GM12878 (cell line): ENCODE measurements around the gene DYNLT2. TPM values are rescaled to one million over a fixed set of nuclear protein-coding genes. Genes with fewer than 3 reads are reported as not detected.

Source experiments
- ATAC-seq: fragments of 200-7000 bp; cut with Tn5 transposase; 3 replicates; pipeline ENCODE4 v1.9.1; 2020; ENCODE audit warnings: mild to moderate bottlenecking, moderate library complexity
- BruUV-seq: library from RNA; stranded (reverse); fragments of 400-500 nt; replicated peaks from 2 replicates; lab custom pipeline; 2021; lab: Mats Ljungman, UMichigan
- CTCF ChIA-PET: fragments of 300-600 bp; sonication (Branson Sonifier 250); formaldehyde crosslinking; extraction: SDS; loops from one replicate; lab custom pipeline; 2021; ENCODE audit warnings: inconsistent platforms; lab: Yijun Ruan, JAX
- POLR2A ChIA-PET: fragments of 350-600 bp; formaldehyde crosslinking; extraction: SDS; loops from one replicate; lab custom pipeline; 2021; ENCODE audit warnings: inconsistent platforms; lab: Charles Lee
- RAD21 ChIA-PET: fragments of 300-600 bp; sonication (Branson Sonifier 250); formaldehyde crosslinking; loops from one replicate; lab custom pipeline; 2023; ENCODE audit warnings: antibody characterized with exemption; ENCODE audit not compliant: unreplicated experiment; lab: Charles Lee
- SMC1A ChIA-PET: fragments of 300-600 bp; sonication (Branson Sonifier 250); formaldehyde crosslinking; loops from one replicate; lab custom pipeline; 2023; ENCODE audit not compliant: unreplicated experiment, uncharacterized antibody; lab: Charles Lee
- DNase-seq: peaks from one replicate; pipeline ENCODE4 v3.0.0-alpha.2; 2011; ENCODE audit warnings: low read depth, low spot score
- FAIRE-seq: peaks from 3 replicates; lab custom pipeline; 2011; peaks lifted over from hg19 to GRCh38; lab: Jason Lieb, UNC
- H2AFZ ChIP-seq: 2 replicates; pipeline ENCODE4 v1.6.0; 2011; ENCODE audit warnings: low read depth, low read length, control low read depth; ENCODE audit not compliant: control insufficient read depth
- H3K27ac ChIP-seq: 2 replicates; pipeline ENCODE4 v1.5.1; 2011; ENCODE audit warnings: control low read depth; ENCODE audit not compliant: control insufficient read depth, insufficient read depth
- H3K27me3 ChIP-seq, 2 experiments: replicated peaks in 1 of 2; 2 replicates each; pipeline versions ENCODE4 v1.6.0 to v1.6.1; 2011; ENCODE audit warnings: low read length in 1 of 2; ENCODE audit not compliant: control insufficient read depth in 2 of 2, insufficient read depth in 2 of 2
- H3K36me3 ChIP-seq, 2 experiments: 2 replicates each; pipeline ENCODE4 v1.5.1; 2011; ENCODE audit warnings: low read length in 1 of 2; ENCODE audit not compliant: control insufficient read depth in 2 of 2, insufficient read depth in 2 of 2
- H3K4me1 ChIP-seq: 2 replicates; pipeline ENCODE4 v1.6.1; 2011; ENCODE audit warnings: mild to moderate bottlenecking, low read length, moderate library complexity, mixed read lengths; ENCODE audit not compliant: control insufficient read depth, insufficient read depth
- H3K4me2 ChIP-seq: 2 replicates; pipeline ENCODE4 v1.6.0; 2011; ENCODE audit warnings: control low read depth; ENCODE audit not compliant: control insufficient read depth, insufficient read depth
- H3K4me3 ChIP-seq: fragments of 200-600 bp; sonication (generic); 2 replicates; pipeline ENCODE4 v1.5.1; 2016
- H3K79me2 ChIP-seq: 2 replicates; pipeline ENCODE4 v1.6.0; 2011; ENCODE audit warnings: low read length; ENCODE audit not compliant: control insufficient read depth, insufficient read depth
- H3K9ac ChIP-seq: 2 replicates; pipeline ENCODE4 v1.8.0; 2011; ENCODE audit warnings: low read length, control low read depth, mixed read lengths; ENCODE audit not compliant: control insufficient read depth, insufficient read depth
- H3K9me3 ChIP-seq: replicated peaks from 3 replicates; pipeline ENCODE4 v1.5.1; 2011; ENCODE audit warnings: mild to moderate bottlenecking, low read length; ENCODE audit not compliant: control insufficient read depth, insufficient read depth
- H4K20me1 ChIP-seq: 2 replicates; pipeline ENCODE4 v1.6.0; 2011; ENCODE audit not compliant: control insufficient read depth, insufficient read depth
- BRCA1 ChIP-seq: IDR thresholded peaks from 2 replicates; pipeline ENCODE4 v1.6.1; 2011; ENCODE audit warnings: low read depth, low read length, improper control_type of control experiment
- CHD2 ChIP-seq: IDR thresholded peaks from 2 replicates; pipeline ENCODE4 v1.6.1; 2011; ENCODE audit warnings: low read depth, low read length, improper control_type of control experiment, borderline replicate concordance
- CHD4 ChIP-seq: fragments of 200-600 bp; sonication (generic); IDR thresholded peaks from 2 replicates; pipeline ENCODE4 v1.6.1; 2016; ENCODE audit warnings: mild to moderate bottlenecking
- CREB1 ChIP-seq: IDR thresholded peaks from 2 replicates; pipeline ENCODE4 v1.6.1; 2012; ENCODE audit warnings: low read depth, mild to moderate bottlenecking, inconsistent platforms
- GATAD2B ChIP-seq: fragments of 450-650 bp; conservative IDR thresholded peaks from 2 replicates; pipeline ENCODE4 v1.6.1; 2017; ENCODE audit warnings: low read depth, mild to moderate bottlenecking, moderate library complexity
- HDAC6 ChIP-seq: fragments of 200-600 bp; sonication (generic); IDR thresholded peaks from one replicate; pipeline ENCODE4 v1.8.0; 2017; ENCODE audit warnings: antibody characterized with exemption; ENCODE audit not compliant: unreplicated experiment
- IKZF2 ChIP-seq, 2 experiments: fragments of 450-650 bp; IDR thresholded peaks; 2 replicates each; pipeline ENCODE4 v1.6.1; 2017; ENCODE audit warnings: mild to moderate bottlenecking in 2 of 2, moderate library complexity in 2 of 2
- IRF5 ChIP-seq: fragments of 450-650 bp; IDR thresholded peaks from 2 replicates; pipeline ENCODE4 v1.6.1; 2017; ENCODE audit warnings: borderline replicate concordance
- PML ChIP-seq: IDR thresholded peaks from 2 replicates; pipeline ENCODE4 v1.6.1; 2012; ENCODE audit warnings: low read length, inconsistent platforms
- POLR2AphosphoS5 ChIP-seq: IDR thresholded peaks from 2 replicates; pipeline ENCODE4 v1.6.1; 2011; ENCODE audit warnings: mild to moderate bottlenecking, low read length, inconsistent platforms
- RAD21 ChIP-seq: IDR thresholded peaks from 2 replicates; pipeline ENCODE4 v1.6.1; 2011; ENCODE audit warnings: mild to moderate bottlenecking, low read depth, low read length, moderate library complexity; ENCODE audit not compliant: insufficient read depth
- SIN3A ChIP-seq: IDR thresholded peaks from 2 replicates; pipeline ENCODE4 v1.6.1; 2012; ENCODE audit warnings: low read depth, low read length, improper control_type of control experiment
- ZNF622 ChIP-seq: fragments of 450-650 bp; IDR thresholded peaks from 2 replicates; pipeline ENCODE4 v1.6.1; 2017; ENCODE audit warnings: mild to moderate bottlenecking, inconsistent platforms
- WGBS: methylation state at CpG from one replicate; pipeline ENCODE4 v1.1.6; 2016; ENCODE audit warnings: low lambda C conversion rate; ENCODE audit not compliant: insufficient replicate concordance, insufficient coverage; ENCODE audit errors: missing lambda C conversion rate; 5-methylcytosine and 5-hydroxymethylcytosine counted together
- in situ Hi-C: fragments of 300-500 bp; cut with MboI; formaldehyde crosslinking; loops from 9 replicates; pipeline ENCODE4 v1.14.3; 2018; ENCODE audit warnings: mixed read lengths
- intact Hi-C: fragments of 100-400 bp; cut with micrococcal nuclease; formaldehyde crosslinking; loops from one replicate; pipeline ENCODE4 v1.14.2; 2022; ENCODE audit not compliant: unreplicated experiment
- polyA plus RNA-seq, 11 experiments: library from polyadenylated mRNA; depleted of rRNA in 4 of 11; unstranded in 6 of 11; stranded (reverse) in 5 of 11; fragments of >200 nt; fragmentation: Nextera tagmentation in 4 of 11; fragmentation: Illumina TruSeq in 1 of 11; extraction: Ambion mirVana in 4 of 11; extraction: Trizol in 1 of 11; gene quantifications; 1 replicate in 1 of 11; 2 replicates in 10 of 11; pipeline versions ENCODE4 v1.2.1 to v1.2.3, GENCODE V29; 2011 to 2016; ENCODE audit warnings: inconsistent platforms in 2 of 11, missing spikeins in 2 of 11, low read depth in 1 of 11
- total RNA-seq, 4 experiments: library from RNA; depleted of rRNA in 3 of 4; stranded (reverse); fragments of >200 nt in 3 of 4; fragmentation: Illumina TruSeq in 1 of 4; extraction: Trizol in 1 of 4; gene quantifications; 2 replicates each; pipeline versions ENCODE4 v1.2.1 to v1.2.3, GENCODE V29; 2013 to 2021
- TF ChIP-seq, protein P1 (sequence below): fragments of 450-650 bp; IDR thresholded peaks from 2 replicates; pipeline ENCODE4 v1.6.1; 2017; ENCODE audit warnings: low read depth, mild to moderate bottlenecking, moderate library complexity
- TF ChIP-seq, protein P2 (sequence below): IDR thresholded peaks from 2 replicates; pipeline ENCODE4 v1.6.1; 2011; ENCODE audit warnings: low read depth, mild to moderate bottlenecking, low read length, moderate library complexity, borderline replicate concordance; ENCODE audit errors: extremely low read depth

DYNLT2 gene
- total and polyA plus RNA-seq, 10 of the 15 experiments (the other 5 are each of a cell fraction or from before 2014, with no cell fraction given) = 2.2 to 5.9 (median 5.4) TPM

DNA sequence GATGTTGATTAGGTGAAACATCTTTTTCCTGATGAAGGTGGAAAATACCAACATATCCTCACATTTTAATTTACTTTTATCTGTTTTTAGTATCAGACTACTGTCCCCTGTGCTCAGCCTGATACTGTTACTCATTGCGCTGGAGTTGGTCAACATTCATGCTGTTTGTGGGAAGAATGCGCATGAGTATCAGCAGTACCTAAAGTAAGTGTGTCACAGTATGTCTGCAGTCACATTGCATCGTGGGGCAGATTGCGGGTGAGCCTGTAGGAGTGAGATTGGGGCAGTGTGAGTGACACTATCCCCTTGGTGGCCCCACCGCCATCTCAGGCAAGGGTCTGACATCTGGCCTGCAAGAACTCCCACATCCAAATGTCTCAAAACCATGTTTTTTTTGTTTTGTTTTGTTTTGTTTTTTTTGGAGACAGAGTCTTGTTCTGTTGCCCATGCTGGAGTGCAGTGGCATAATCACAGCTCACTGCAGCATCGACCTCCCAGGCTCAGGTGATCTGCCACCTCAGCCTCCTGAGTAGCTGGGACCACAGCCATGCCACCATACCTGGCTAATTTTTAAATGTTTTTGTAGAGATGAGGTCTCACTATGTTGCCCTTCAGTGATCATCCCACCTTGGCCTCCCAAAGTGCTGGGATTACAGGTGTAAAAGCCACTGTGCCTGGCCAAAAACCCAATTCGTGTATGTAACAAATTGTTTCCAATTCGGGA is 27.9 kb upstream of the DYNLT2 start:
- Histone ChIP-seq H3K9me3 (no peaks in the 10 kb centered on the region; the same call in 2 of the 3 replicates), H3K4me3 (no peak overlapping the region), H3K4me1 (no peaks in the 10 kb centered on the region), H3K79me2 (no peaks in the 10 kb centered on the region), H3K27ac (no peak overlapping the region), H3K27me3 (no peaks in the 10 kb centered on the region), H4K20me1 (no peaks in the 10 kb centered on the region), H2AFZ (no peak overlapping the region), H3K36me3 (peaks cover 6 to 15% of the 10 kb centered on the region in 2 experiments), H3K9ac (no peak overlapping the region), H3K4me2 (no peak overlapping the region)
- in situ Hi-C loops (no loop called here), intact Hi-C loops (no loop called here)
- no TSS peak for BruUV-seq
- ChIA-PET SMC1A (no interaction called here), POLR2A (no interaction called here), RAD21 (no interaction called here), CTCF (interaction anchor here (1.8 kb wide), 1 partner anchor 11 kb away, joined by 8 read pairs; no protein-coding TSS in a partner anchor)
- DNase-seq (no peak), ATAC-seq (no peak), FAIRE-seq (no peak)
- 99% methylated on average over 8 of the region's 8 CpGs for WGBS
- no peak for TF ChIP-seq CHD2
- TF ChIP-seq, protein P1, sequence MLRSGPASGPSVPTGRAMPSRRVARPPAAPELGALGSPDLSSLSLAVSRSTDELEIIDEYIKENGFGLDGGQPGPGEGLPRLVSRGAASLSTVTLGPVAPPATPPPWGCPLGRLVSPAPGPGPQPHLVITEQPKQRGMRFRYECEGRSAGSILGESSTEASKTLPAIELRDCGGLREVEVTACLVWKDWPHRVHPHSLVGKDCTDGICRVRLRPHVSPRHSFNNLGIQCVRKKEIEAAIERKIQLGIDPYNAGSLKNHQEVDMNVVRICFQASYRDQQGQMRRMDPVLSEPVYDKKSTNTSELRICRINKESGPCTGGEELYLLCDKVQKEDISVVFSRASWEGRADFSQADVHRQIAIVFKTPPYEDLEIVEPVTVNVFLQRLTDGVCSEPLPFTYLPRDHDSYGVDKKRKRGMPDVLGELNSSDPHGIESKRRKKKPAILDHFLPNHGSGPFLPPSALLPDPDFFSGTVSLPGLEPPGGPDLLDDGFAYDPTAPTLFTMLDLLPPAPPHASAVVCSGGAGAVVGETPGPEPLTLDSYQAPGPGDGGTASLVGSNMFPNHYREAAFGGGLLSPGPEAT = no peak
- TF ChIP-seq SIN3A = no peak
- TF ChIP-seq HDAC6 = no peak
- no peak for TF ChIP-seq GATAD2B
- TF ChIP-seq BRCA1 = no peak
- TF ChIP-seq, protein P2, sequence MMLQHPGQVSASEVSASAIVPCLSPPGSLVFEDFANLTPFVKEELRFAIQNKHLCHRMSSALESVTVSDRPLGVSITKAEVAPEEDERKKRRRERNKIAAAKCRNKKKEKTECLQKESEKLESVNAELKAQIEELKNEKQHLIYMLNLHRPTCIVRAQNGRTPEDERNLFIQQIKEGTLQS = no peak
- no peak for TF ChIP-seq POLR2AphosphoS5
- TF ChIP-seq PML = no peak
- TF ChIP-seq CREB1 = no peak
- no peak for TF ChIP-seq IKZF2 (IDR thresholded peaks at IDR 0.05)
- no peak for TF ChIP-seq RAD21
- no peak for TF ChIP-seq IRF5
- no peak for TF ChIP-seq ZNF622
- TF ChIP-seq CHD4 = no peak
